Measurements from ENCODE around the gene PDGFRB.

Gene PDGFRB

GRCh38 chr5:150133581-150134197, 22.0 kb downstream of the PDGFRB start:
- Histone ChIP-seq H3K9me3 (ENCODE audit: low read length) (no peaks in the 10 kb centered on the region), H3K9ac (ENCODE audit: low read length) (no peak overlapping the region), H3K4me3 (ENCODE audit: low read depth in 1 of 2, low read length in 2 of 2) (no peak overlapping the region), H3K4me1 (ENCODE audit: insufficient read depth, low read length) (peaks cover 53% of the 10 kb centered on the region), H3K36me3 (ENCODE audit: insufficient read depth, low read length) (peaks cover 30% of the 10 kb centered on the region), H3K27ac (ENCODE audit: low read depth, low read length) (no peak overlapping the region), H3K27me3 (ENCODE audit: control insufficient read depth in 1 of 2, insufficient read depth in 2 of 2, low read length in 2 of 2) (no peaks in the 10 kb centered on the region)

GRCh38 chr5:150132740-150133139, 22.9 kb downstream of the PDGFRB start:
- Histone ChIP-seq H3K27ac (ENCODE audit: low read depth, low read length) (no peak overlapping the region), H3K4me1 (ENCODE audit: insufficient read depth, low read length) (peaks cover 43% of the 10 kb centered on the region), H3K9me3 (ENCODE audit: low read length) (no peaks in the 10 kb centered on the region), H3K27me3 (ENCODE audit: control insufficient read depth in 1 of 2, insufficient read depth in 2 of 2, low read length in 2 of 2) (no peaks in the 10 kb centered on the region), H3K4me3 (ENCODE audit: low read depth in 1 of 2, low read length in 2 of 2) (no peak overlapping the region), H3K36me3 (ENCODE audit: insufficient read depth, low read length) (peaks cover 37% of the 10 kb centered on the region), H3K9ac (ENCODE audit: low read length) (no peak overlapping the region)

GRCh38 chr5:150131978-150132694, 23.5 kb downstream of the PDGFRB start:
- Histone ChIP-seq H3K27ac (ENCODE audit: low read depth, low read length) (no peak overlapping the region), H3K9ac (ENCODE audit: low read length) (no peak overlapping the region), H3K27me3 (ENCODE audit: control insufficient read depth in 1 of 2, insufficient read depth in 2 of 2, low read length in 2 of 2) (no peaks in the 10 kb centered on the region), H3K36me3 (ENCODE audit: insufficient read depth, low read length) (peaks cover 37% of the 10 kb centered on the region), H3K4me1 (ENCODE audit: insufficient read depth, low read length) (peaks cover 37% of the 10 kb centered on the region), H3K9me3 (ENCODE audit: low read length) (no peaks in the 10 kb centered on the region), H3K4me3 (ENCODE audit: low read depth in 1 of 2, low read length in 2 of 2) (no peak overlapping the region)

GRCh38 chr5:150131461-150131860, 24.2 kb downstream of the PDGFRB start:
- H3K36me3 ChIP-seq (ENCODE audit: insufficient read depth, low read length), result peaks cover 37% of the 10 kb centered on the region

GRCh38 chr5:150130493-150130922, 25.1 kb downstream of the PDGFRB start:
- Histone ChIP-seq H3K9ac (ENCODE audit: low read length) (no peak overlapping the region), H3K36me3 (ENCODE audit: insufficient read depth, low read length) (peaks cover 34% of the 10 kb centered on the region), H3K9me3 (ENCODE audit: low read length) (no peaks in the 10 kb centered on the region), H3K27ac (ENCODE audit: low read depth, low read length) (no peak overlapping the region), H3K4me1 (ENCODE audit: insufficient read depth, low read length) (peaks cover 30% of the 10 kb centered on the region), H3K27me3 (ENCODE audit: control insufficient read depth in 1 of 2, insufficient read depth in 2 of 2, low read length in 2 of 2) (no peaks in the 10 kb centered on the region), H3K4me3 (ENCODE audit: low read depth in 1 of 2, low read length in 2 of 2) (no peak overlapping the region)

More at GRCh38 chr5:150131461-150131860, 24.2 kb downstream of the PDGFRB start:
- H3K4me3 ChIP-seq (ENCODE audit: low read depth in 1 of 2, low read length in 2 of 2), result no peak overlapping the region
- H3K27ac ChIP-seq (ENCODE audit: low read depth, low read length), result no peak overlapping the region
- H3K9ac ChIP-seq (ENCODE audit: low read length), result no peak overlapping the region
- no peaks in the 10 kb centered on the region for H3K27me3 ChIP-seq (ENCODE audit: control insufficient read depth in 1 of 2, insufficient read depth in 2 of 2, low read length in 2 of 2)
- H3K4me1 ChIP-seq (ENCODE audit: insufficient read depth, low read length), result peaks cover 30% of the 10 kb centered on the region
- no peaks in the 10 kb centered on the region for H3K9me3 ChIP-seq (ENCODE audit: low read length)

GRCh38 chr5:150129813-150130492, 25.7 kb downstream of the PDGFRB start:
- Histone ChIP-seq H3K4me1 (ENCODE audit: insufficient read depth, low read length) (peaks cover 30% of the 10 kb centered on the region), H3K4me3 (ENCODE audit: low read depth in 1 of 2, low read length in 2 of 2) (peak overlapping the region in 1 of 2 donors; percentile 5), H3K9ac (ENCODE audit: low read length) (no peak overlapping the region)

GRCh38 chr5:150129454-150129812, 26.2 kb downstream of the PDGFRB start:
- Histone ChIP-seq H3K4me3 (ENCODE audit: low read depth in 1 of 2, low read length in 2 of 2) (no peak overlapping the region), H3K36me3 (ENCODE audit: insufficient read depth, low read length) (peaks cover 33% of the 10 kb centered on the region), H3K27me3 (ENCODE audit: control insufficient read depth in 1 of 2, insufficient read depth in 2 of 2, low read length in 2 of 2) (no peaks in the 10 kb centered on the region), H3K9ac (ENCODE audit: low read length) (no peak overlapping the region), H3K9me3 (ENCODE audit: low read length) (no peaks in the 10 kb centered on the region), H3K4me1 (ENCODE audit: insufficient read depth, low read length) (peaks cover 30% of the 10 kb centered on the region), H3K27ac (ENCODE audit: low read depth, low read length) (no peak overlapping the region)

More at GRCh38 chr5:150129813-150130492, 25.7 kb downstream of the PDGFRB start:
- no peaks in the 10 kb centered on the region for H3K27me3 ChIP-seq (ENCODE audit: control insufficient read depth in 1 of 2, insufficient read depth in 2 of 2, low read length in 2 of 2)
- H3K36me3 ChIP-seq (ENCODE audit: insufficient read depth, low read length), result peaks cover 33% of the 10 kb centered on the region
- no peaks in the 10 kb centered on the region for H3K9me3 ChIP-seq (ENCODE audit: low read length)
- H3K27ac ChIP-seq (ENCODE audit: low read depth, low read length), result no peak overlapping the region

GRCh38 chr5:150126921-150127265, 28.8 kb downstream of the PDGFRB start:
- Histone ChIP-seq H3K4me1 (ENCODE audit: insufficient read depth, low read length) (peaks cover 17% of the 10 kb centered on the region), H3K27ac (ENCODE audit: low read depth, low read length) (no peak overlapping the region), H3K36me3 (ENCODE audit: insufficient read depth, low read length) (peaks cover 27% of the 10 kb centered on the region), H3K9me3 (ENCODE audit: low read length) (no peaks in the 10 kb centered on the region), H3K9ac (ENCODE audit: low read length) (no peak overlapping the region), H3K4me3 (ENCODE audit: low read depth in 1 of 2, low read length in 2 of 2) (no peak overlapping the region), H3K27me3 (ENCODE audit: control insufficient read depth in 1 of 2, insufficient read depth in 2 of 2, low read length in 2 of 2) (no peaks in the 10 kb centered on the region)

GRCh38 chr5:150126199-150126920, 29.3 kb downstream of the PDGFRB start:
- peaks cover 12% of the 10 kb centered on the region for H3K4me1 ChIP-seq (ENCODE audit: insufficient read depth, low read length)
- no peak overlapping the region for H3K4me3 ChIP-seq (ENCODE audit: low read depth in 1 of 2, low read length in 2 of 2)
- no peaks in the 10 kb centered on the region for H3K9me3 ChIP-seq (ENCODE audit: low read length)
- no peak overlapping the region for H3K27ac ChIP-seq (ENCODE audit: low read depth, low read length)
- peaks cover 27% of the 10 kb centered on the region for H3K36me3 ChIP-seq (ENCODE audit: insufficient read depth, low read length)
- no peak overlapping the region for H3K9ac ChIP-seq (ENCODE audit: low read length)
- no peaks in the 10 kb centered on the region for H3K27me3 ChIP-seq (ENCODE audit: control insufficient read depth in 1 of 2, insufficient read depth in 2 of 2, low read length in 2 of 2)

GRCh38 chr5:150125334-150125733, 30.3 kb downstream of the PDGFRB start:
- H3K9ac ChIP-seq (ENCODE audit: low read length), result no peak overlapping the region
- no peaks in the 10 kb centered on the region for H3K27me3 ChIP-seq (ENCODE audit: control insufficient read depth in 1 of 2, insufficient read depth in 2 of 2, low read length in 2 of 2)
- H3K9me3 ChIP-seq (ENCODE audit: low read length), result no peaks in the 10 kb centered on the region
- no peak overlapping the region for H3K4me3 ChIP-seq (ENCODE audit: low read depth in 1 of 2, low read length in 2 of 2)
- H3K36me3 ChIP-seq (ENCODE audit: insufficient read depth, low read length), result peaks cover 35% of the 10 kb centered on the region
- H3K4me1 ChIP-seq (ENCODE audit: insufficient read depth, low read length), result peaks cover 10% of the 10 kb centered on the region
- no peak overlapping the region for H3K27ac ChIP-seq (ENCODE audit: low read depth, low read length)

- Histone ChIP-seq H3K4me1 (ENCODE audit: insufficient read depth, low read length) (peaks cover 2% of the 10 kb centered on the region), H3K9ac (ENCODE audit: low read length) (no peak overlapping the region), H3K27ac (ENCODE audit: low read depth, low read length) (no peak overlapping the region), H3K9me3 (ENCODE audit: low read length) (no peaks in the 10 kb centered on the region), H3K4me3 (ENCODE audit: low read depth in 1 of 2, low read length in 2 of 2) (no peak overlapping the region), H3K36me3 (ENCODE audit: insufficient read depth, low read length) (peaks cover 35% of the 10 kb centered on the region), H3K27me3 (ENCODE audit: control insufficient read depth in 1 of 2, insufficient read depth in 2 of 2, low read length in 2 of 2) (no peaks in the 10 kb centered on the region)
Observed at GRCh38 chr5:150124596-150124995, 31.0 kb downstream of the PDGFRB start.
